GM23338 (cell line): ENCODE results near the gene GOLGA2. TPM values are rescaled to one million over a fixed set of nuclear protein-coding genes. Genes with fewer than 3 reads are reported as not detected.

ENCODE experiments used
- ATAC-seq: fragments of 200-7000 bp; cut with Tn5 transposase; 3 replicates; pipeline ENCODE4 v1.9.1; 2020
- DNase-seq: peaks from one replicate; pipeline ENCODE4 v3.0.0-alpha.2; 2015; ENCODE audit warnings: low spot score
- H2AFZ ChIP-seq: fragments of 200-600 bp; sonication (generic); 2 replicates; pipeline ENCODE4 v1.8.0; 2016; ENCODE audit warnings: antibody characterized with exemption, mild to moderate bottlenecking, moderate library complexity
- H3F3A ChIP-seq: fragments of 200-600 bp; sonication (generic); replicated peaks from 2 replicates; pipeline ENCODE4 v1.8.0; 2017; ENCODE audit warnings: antibody characterized with exemption, mixed run types, low read depth
- H3K27ac ChIP-seq: fragments of 200-600 bp; sonication (generic); 2 replicates; pipeline ENCODE4 v1.6.1; 2016; ENCODE audit warnings: low read depth
- H3K27me3 ChIP-seq: fragments of 200-600 bp; sonication (generic); 2 replicates; pipeline ENCODE4 v1.8.0; 2016; ENCODE audit warnings: mild to moderate bottlenecking, mixed run types, moderate library complexity; ENCODE audit not compliant: insufficient read depth
- H3K36me3 ChIP-seq: fragments of 200-600 bp; sonication (generic); 2 replicates; pipeline ENCODE4 v1.8.0; 2016; ENCODE audit warnings: mild to moderate bottlenecking; ENCODE audit not compliant: insufficient read depth
- H3K4me1 ChIP-seq: fragments of 200-600 bp; sonication (generic); 2 replicates; pipeline ENCODE4 v1.8.0; 2016; ENCODE audit warnings: mild to moderate bottlenecking, moderate library complexity; ENCODE audit not compliant: insufficient read depth
- H3K4me2 ChIP-seq: fragments of 200-600 bp; sonication (generic); 2 replicates; pipeline ENCODE4 v1.7.1; 2017; ENCODE audit warnings: mixed run types
- H3K4me3 ChIP-seq: fragments of 200-600 bp; sonication (generic); 2 replicates; pipeline ENCODE4 v1.6.1; 2016; ENCODE audit warnings: mixed run types
- H3K79me2 ChIP-seq: fragments of 200-600 bp; sonication (generic); replicated peaks from 2 replicates; pipeline ENCODE4 v1.8.0; 2017; ENCODE audit warnings: mild to moderate bottlenecking; ENCODE audit not compliant: insufficient read depth
- H3K9me2 ChIP-seq: fragments of 200-600 bp; sonication (generic); 2 replicates; pipeline ENCODE4 v1.8.0; 2017; ENCODE audit not compliant: insufficient read depth
- H4K20me1 ChIP-seq: fragments of 200-600 bp; sonication (generic); replicated peaks from 2 replicates; pipeline ENCODE4 v1.8.0; 2017; ENCODE audit warnings: mild to moderate bottlenecking; ENCODE audit not compliant: insufficient read depth
- H3K27ac Mint-ChIP-seq: 2 replicates; pipeline ENCODE4 v1.8.0; 2020; ENCODE audit warnings: inconsistent platforms, mild to moderate bottlenecking, moderate library complexity, mixed read lengths
- H3K27me3 Mint-ChIP-seq: 3 replicates; pipeline ENCODE4 v1.8.0; 2022; ENCODE audit warnings: low read depth, mild to moderate bottlenecking, moderate library complexity, mixed read lengths, inconsistent platforms; ENCODE audit not compliant: insufficient read depth, poor library complexity
- H3K36me3 Mint-ChIP-seq: 3 replicates; pipeline ENCODE4 v1.8.0; 2021; ENCODE audit warnings: low read depth, mild to moderate bottlenecking, inconsistent platforms, moderate library complexity, mixed read lengths
- H3K4me1 Mint-ChIP-seq: 3 replicates; pipeline ENCODE4 v1.8.0; 2020; ENCODE audit warnings: mild to moderate bottlenecking, inconsistent platforms, mixed read lengths
- H3K4me3 Mint-ChIP-seq: 3 replicates; pipeline ENCODE4 v1.8.0; 2021; ENCODE audit warnings: moderate library complexity, mild to moderate bottlenecking, inconsistent platforms, mixed read lengths
- H3K9me3 Mint-ChIP-seq: 3 replicates; pipeline ENCODE4 v1.8.0; 2020; ENCODE audit warnings: moderate library complexity, mild to moderate bottlenecking, inconsistent platforms, mixed read lengths
- CTCF ChIP-seq, 2 experiments: fragments of 200-600 bp in 1 of 2; sonication (generic) in 1 of 2; conservative IDR thresholded peaks; 2 replicates each; pipeline versions ENCODE4 v1.5.1 to v1.6.1; 2016 to 2017; ENCODE audit warnings: antibody characterized with exemption in 2 of 2, low read depth in 2 of 2, mild to moderate bottlenecking in 2 of 2, moderate library complexity in 1 of 2
- ETS1 ChIP-seq: IDR thresholded peaks from 2 replicates; pipeline ENCODE4 v1.6.1; 2016; ENCODE audit warnings: antibody characterized with exemption
- JUNB ChIP-seq: IDR thresholded peaks from one replicate; pipeline ENCODE4 v1.6.1; 2016; ENCODE audit warnings: antibody characterized with exemption; ENCODE audit not compliant: unreplicated experiment
- NANOG ChIP-seq: IDR thresholded peaks from 2 replicates; pipeline ENCODE4 v1.6.1; 2016; ENCODE audit warnings: antibody characterized with exemption, borderline replicate concordance
- POLR2AphosphoS5 ChIP-seq: IDR thresholded peaks from 2 replicates; pipeline ENCODE4 v1.6.1; 2016; ENCODE audit warnings: antibody characterized with exemption, low read depth
- STAT1 ChIP-seq: IDR thresholded peaks from one replicate; pipeline ENCODE4 v1.6.1; 2016; ENCODE audit warnings: antibody characterized with exemption; ENCODE audit not compliant: unreplicated experiment
- ZNF462 ChIP-seq: fragments of 250-450 bp; sonication (Bioruptor Pico); IDR thresholded peaks from 2 replicates; pipeline ENCODE4 v1.5.0; 2020; ENCODE audit warnings: mild to moderate bottlenecking, moderate library complexity
- polyA plus RNA-seq: library from polyadenylated mRNA; unstranded; fragments of >200 nt; fragmentation: Nextera tagmentation; extraction: Ambion mirVana; gene quantifications from 2 replicates; pipeline ENCODE4 v1.2.1, GENCODE V29; 2016
- total RNA-seq: library from RNA; depleted of rRNA; stranded (reverse); fragments of >200 nt; shearing (Covaris generic); gene quantifications from 2 replicates; pipeline ENCODE4 v1.2.3, GENCODE V29; 2014

GOLGA2 gene
- total and polyA plus RNA-seq, 2 experiments from 2014 or later: 32.6 to 48.4 TPM

GRCh38 chr9:128274245-128274644 lies 1.6 kb downstream of the GOLGA2 start (continued):
- no peak for TF ChIP-seq CTCF (conservative IDR thresholded peaks at IDR 0.05; ENCODE audit: low read depth in 2 of 2)
- TF ChIP-seq NANOG: no peak
- no peak for TF ChIP-seq POLR2AphosphoS5
- no peak for TF ChIP-seq ZNF462
- no peak for TF ChIP-seq STAT1
- no peak for TF ChIP-seq JUNB
- no peak for TF ChIP-seq ETS1

- Histone ChIP-seq H2AFZ (no peak overlapping the region), H3K4me3 (no peak overlapping the region), H4K20me1 (peaks cover 12% of the 10 kb centered on the region), H3K27me3 (no peaks in the 10 kb centered on the region), H3K4me2 (no peak overlapping the region), H3K27ac (no peak overlapping the region), H3K79me2 (peaks cover 15% of the 10 kb centered on the region), H3F3A (peaks cover 7% of the 10 kb centered on the region; the same call in 1 of the 2 replicates), H3K9me2 (no peaks in the 10 kb centered on the region), H3K36me3 (no peaks in the 10 kb centered on the region), H3K4me1 (peaks cover 8% of the 10 kb centered on the region; the same call in 1 of the 2 replicates)
- Mint-ChIP-seq H3K27me3 (peaks cover 10% of the 10 kb centered on the region), H3K9me3 (no peaks in the 10 kb centered on the region; the same call in 2 of the 3 replicates), H3K4me3 (no peak overlapping the region), H3K27ac (no peak overlapping the region), H3K36me3 (peaks cover 14% of the 10 kb centered on the region), H3K4me1 (peaks cover 4% of the 10 kb centered on the region)
- ATAC-seq: no peak
- no peak for DNase-seq
- no peak for TF ChIP-seq CTCF (conservative IDR thresholded peaks at IDR 0.05; ENCODE audit: low read depth in 2 of 2)
- no peak for TF ChIP-seq STAT1
- TF ChIP-seq JUNB: no peak
- TF ChIP-seq ETS1: no peak
- no peak for TF ChIP-seq POLR2AphosphoS5
Observed at GRCh38 chr9:128271512-128271911, 4.3 kb downstream of the GOLGA2 start.
